Stimulated activated CD4-positive, alpha-beta T cell treated with anti-CD3 and anti-CD28 coated beads, Interleukin-1b, Interleukin-23, amount 100 ng/mL, for 24 hours (primary cell): ENCODE measurements around the gene SCT.

Experiments
- DNase-seq, 4 experiments: peaks; one replicate each; pipeline ENCODE4 v3.0.0-alpha.2; 2020; ENCODE audit warnings: low read depth in 4 of 4, low spot score in 1 of 4

Gene SCT

GRCh38 chr11:643849-644738, 17.1 kb upstream of the SCT start:
- DNase-seq = no peak

GRCh38 chr11:643366-643765, 16.4 kb upstream of the SCT start:
- DNase-seq = no peak

DNA sequence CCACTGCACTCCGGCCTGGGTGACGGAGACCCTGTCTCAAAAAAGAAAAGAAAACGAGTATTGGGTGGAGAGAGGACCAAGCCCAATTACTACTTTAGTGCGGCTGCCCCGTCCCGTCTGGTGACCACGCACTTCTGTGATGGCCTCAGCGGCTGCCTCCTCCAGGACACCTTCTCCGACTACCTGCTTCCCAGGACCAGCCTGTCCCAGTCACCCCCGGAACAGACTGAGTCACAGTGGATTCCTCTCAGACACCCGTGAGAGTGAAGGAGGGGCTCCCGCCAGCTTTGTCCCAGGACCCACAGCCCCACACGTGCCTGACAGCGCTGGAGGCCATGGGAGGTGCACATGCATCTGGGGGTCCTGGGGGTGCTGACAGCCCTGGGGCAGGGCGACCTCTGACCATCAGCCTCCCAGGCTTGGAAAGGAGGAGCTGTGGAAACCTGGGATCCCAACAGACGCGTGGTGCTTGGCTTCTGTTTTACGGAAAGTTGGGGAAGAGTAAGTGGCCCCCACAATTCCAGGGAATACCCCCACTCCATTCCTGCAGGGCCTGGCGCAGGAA, 14.9 kb upstream of the SCT start:
- no peak for DNase-seq

GRCh38 chr11:640021-640706, 13.2 kb upstream of the SCT start:
- no peak for DNase-seq

- no peak for DNase-seq
Measured at GRCh38 chr11:639332-639955, 12.5 kb upstream of the SCT start.

GRCh38 chr11:638631-639331, 11.8 kb upstream of the SCT start:
- DNase-seq = no peak

DNA sequence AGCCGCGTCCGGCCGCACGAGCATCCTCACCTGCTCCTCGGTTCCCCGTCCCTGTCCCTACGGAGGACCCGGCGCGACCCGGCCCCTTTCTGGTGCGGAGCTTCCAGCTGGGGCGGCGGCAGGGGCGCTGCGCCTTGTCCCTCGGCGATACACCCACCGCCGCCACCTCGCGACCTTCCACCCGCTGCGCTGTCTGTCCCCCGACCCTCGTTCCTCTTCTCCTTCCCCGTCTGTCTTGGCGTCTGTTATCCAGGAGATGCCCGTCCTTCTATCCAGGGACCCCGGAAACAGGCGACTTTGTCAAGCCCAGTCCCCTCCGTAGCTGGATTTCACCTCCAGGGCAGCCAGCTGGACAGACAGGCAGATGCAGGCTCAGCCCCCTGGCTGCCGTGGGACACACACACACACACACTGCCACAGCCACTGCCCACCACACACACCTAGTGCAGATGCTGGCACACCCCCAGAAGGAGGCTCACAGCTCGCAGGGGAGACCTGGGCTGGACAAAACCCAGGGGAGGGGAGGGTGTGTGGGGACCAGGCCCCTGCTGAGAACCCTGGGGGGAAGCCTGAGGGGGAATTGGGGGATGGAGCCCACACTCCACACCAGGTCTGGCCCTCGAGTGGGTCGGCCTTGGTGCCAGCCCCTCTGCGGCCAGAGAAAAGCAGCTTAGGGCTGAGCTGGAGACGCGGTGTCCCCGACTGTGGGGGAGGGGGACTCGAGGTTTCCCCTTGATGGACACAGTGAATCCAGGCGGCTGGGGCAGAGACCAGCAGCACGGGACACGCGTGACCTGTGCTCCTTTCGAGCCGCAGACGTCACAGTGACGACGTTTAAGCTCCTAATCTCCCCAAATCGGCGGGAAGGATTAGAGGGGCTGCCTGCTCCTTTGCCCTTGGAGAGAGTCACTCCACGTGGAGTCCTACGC, 10.9 kb upstream of the SCT start:
- DNase-seq = no peak

- DNase-seq = no peak
Measured at GRCh38 chr11:637333-637592, 10.3 kb upstream of the SCT start.

GRCh38 chr11:636511-637332, 9.7 kb upstream of the SCT start, which contains the start of gene DRD4:
DRD4 (plus strand) TSS chr11:637269; CDS start chr11:637305, 36 bp downstream.
- DNase-seq = no peak

DNA sequence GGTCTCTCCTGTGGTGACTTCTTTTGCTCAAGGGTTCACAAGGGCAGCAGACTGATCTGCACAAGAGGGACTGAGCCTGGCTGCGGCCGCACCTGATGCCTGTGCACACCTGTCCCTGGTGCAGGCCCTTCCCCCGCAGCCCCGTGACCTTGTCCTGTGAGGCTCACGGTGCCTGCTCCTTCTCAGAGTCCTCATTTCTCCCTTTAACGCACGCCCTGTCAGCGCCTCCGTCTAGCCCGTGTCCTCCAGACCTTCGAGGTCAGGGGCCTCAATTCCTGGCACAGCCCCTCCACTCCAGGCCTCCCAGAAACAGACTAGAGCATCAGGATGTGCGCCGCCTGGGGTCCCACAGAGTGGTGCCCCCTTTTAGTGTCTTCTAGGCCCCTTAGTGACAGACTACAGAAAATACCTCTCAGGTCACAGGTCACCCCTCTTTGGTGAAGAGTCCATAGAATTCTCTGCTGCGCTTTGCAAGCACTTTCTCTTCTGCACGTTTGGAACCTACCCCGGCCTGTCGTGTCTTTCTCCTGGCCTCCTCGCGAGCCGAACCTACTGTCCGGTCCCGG, 9.0 kb upstream of the SCT start:
- DNase-seq = no peak

DNA sequence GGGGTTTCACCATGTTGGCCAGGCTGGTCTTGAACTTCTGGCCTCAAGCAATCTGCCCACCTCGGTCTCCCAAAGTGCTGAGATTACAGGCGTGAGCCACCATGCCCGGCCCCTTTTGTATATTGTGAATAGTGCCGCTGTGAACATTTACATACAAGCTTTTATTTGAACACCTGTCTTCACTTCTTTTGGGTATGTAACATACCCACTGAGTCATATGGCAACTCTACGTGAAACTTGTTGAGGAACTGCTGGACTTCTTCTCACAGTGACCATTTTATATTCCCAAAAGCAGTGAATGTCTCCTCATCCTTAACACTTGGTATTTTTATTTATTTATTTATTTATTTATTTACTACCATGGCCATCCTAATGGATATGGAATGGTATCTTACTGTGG, 3.9 kb upstream of the SCT start:
- no peak for DNase-seq

DNA sequence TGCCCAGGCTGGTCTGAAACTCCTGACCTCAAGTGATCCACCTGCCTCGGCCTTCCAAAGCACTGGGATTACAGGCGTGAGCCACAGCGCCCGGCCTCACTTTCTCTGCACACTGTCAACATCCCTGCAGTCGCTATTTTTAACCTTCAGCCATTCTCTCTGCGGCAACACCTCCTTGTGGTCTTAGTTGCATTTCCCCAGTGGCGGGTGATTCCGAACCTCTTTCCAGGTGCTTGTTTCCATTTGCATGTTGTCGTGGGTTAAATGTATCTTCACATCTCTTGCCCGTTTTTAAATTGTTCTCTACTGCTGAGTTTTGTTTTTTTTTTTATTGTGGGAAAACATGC, 2.2 kb upstream of the SCT start:
- DNase-seq = no peak

DNA sequence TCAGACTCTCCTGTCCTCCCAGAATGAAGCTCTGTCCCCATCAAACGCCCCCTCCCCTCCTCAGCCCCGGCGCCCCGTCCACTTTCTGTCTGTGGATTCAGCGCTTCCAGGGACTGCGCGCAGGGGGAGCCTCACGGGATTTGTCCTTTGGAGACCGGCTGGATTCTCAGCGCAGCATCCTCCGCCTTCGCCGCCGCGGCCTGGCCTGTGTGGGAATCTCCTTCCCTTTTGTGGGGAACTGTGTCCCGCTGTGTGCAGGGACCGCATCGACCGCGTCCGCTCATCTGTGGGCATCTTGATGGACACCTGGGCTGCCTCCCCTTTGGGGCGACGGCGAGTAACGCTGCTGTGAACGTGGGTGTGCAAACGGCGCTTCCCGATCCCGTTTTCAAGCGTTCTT, 1.1 kb upstream of the SCT start:
- DNase-seq = no peak

- DNase-seq = no peak
Measured at GRCh38 chr11:627308-627576, 261 bp upstream of the SCT start.

DNA sequence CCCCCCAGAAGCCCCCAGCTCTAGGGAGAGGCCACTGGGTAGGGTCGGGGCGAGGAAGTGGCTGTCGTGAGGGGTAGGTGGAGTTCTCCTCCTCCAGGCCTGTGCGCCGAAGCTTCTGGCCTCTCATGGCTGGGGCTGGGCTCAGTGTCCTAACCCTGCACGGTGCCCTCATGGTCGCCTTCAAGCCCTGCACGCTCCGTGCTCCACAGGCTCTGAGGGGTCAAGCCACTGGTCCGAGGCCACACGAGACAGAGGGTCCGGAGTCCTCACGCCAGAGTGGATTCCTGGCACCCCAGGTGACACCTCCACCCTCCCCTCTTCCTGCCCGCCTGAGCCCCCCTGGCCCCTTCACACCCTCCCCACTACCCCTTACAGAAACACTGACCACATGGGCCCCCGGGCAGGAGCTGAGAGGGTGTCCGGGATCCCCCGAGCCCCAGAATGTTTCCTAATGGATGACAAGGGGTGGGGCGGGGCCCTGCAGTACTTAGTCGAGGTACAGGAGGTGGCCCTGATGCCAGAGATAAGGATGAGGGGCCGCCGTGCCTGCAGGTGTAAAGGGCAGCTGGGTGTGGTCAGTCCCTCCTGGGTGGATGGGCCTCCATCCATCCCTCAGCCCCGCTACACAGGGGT, 1.2 kb downstream of the SCT start:
- DNase-seq = no peak

GRCh38 chr11:624705-625635, 2.0 kb downstream of the SCT start, which contains the start of gene CDHR5:
CDHR5 (minus strand) TSS chr11:624955; CDS start chr11:624902, 53 bp downstream.
- DNase-seq = no peak

- DNase-seq = no peak
Measured at GRCh38 chr11:623999-624704, 2.8 kb downstream of the SCT start.
